Osteocyte (in vitro differentiated cells): ENCODE data around the gene CCDC187. TPM values are rescaled to one million over a fixed set of nuclear protein-coding genes. Genes with fewer than 3 reads are reported as not detected.

ENCODE experiments used
- DNase-seq: peaks from one replicate; pipeline ENCODE4 v3.0.0; 2021; ENCODE audit warnings: mixed read lengths; ENCODE audit not compliant: unreplicated experiment; ENCODE audit errors: extremely low spot score
- H3K27ac Mint-ChIP-seq: one replicate; pipeline ENCODE4 v1.8.0; 2021; ENCODE audit warnings: mild to moderate bottlenecking, mixed read lengths; ENCODE audit not compliant: unreplicated experiment
- H3K27me3 Mint-ChIP-seq: one replicate; pipeline ENCODE4 v1.8.0; 2021; ENCODE audit warnings: mixed read lengths; ENCODE audit not compliant: unreplicated experiment
- H3K36me3 Mint-ChIP-seq: one replicate; pipeline ENCODE4 v1.8.0; 2021; ENCODE audit warnings: mixed read lengths; ENCODE audit not compliant: unreplicated experiment
- H3K4me1 Mint-ChIP-seq: one replicate; pipeline ENCODE4 v1.8.0; 2021; ENCODE audit warnings: mixed read lengths; ENCODE audit not compliant: unreplicated experiment
- H3K4me3 Mint-ChIP-seq: one replicate; pipeline ENCODE4 v1.8.0; 2021; ENCODE audit warnings: mild to moderate bottlenecking, moderate library complexity, mixed read lengths; ENCODE audit not compliant: unreplicated experiment
- H3K9me3 Mint-ChIP-seq: one replicate; pipeline ENCODE4 v1.8.0; 2021; ENCODE audit warnings: mixed read lengths; ENCODE audit not compliant: unreplicated experiment
- total RNA-seq: library from RNA; stranded (reverse); gene quantifications from 2 replicates; pipeline ENCODE4 v1.2.1, GENCODE V29; 2021
- TF ChIP-seq, protein P1 (sequence below): fragments of 200-600 bp; sonication (generic); IDR thresholded peaks from 2 replicates; pipeline ENCODE4 v1.5.0; 2021; ENCODE audit warnings: antibody characterized with exemption, mild to moderate bottlenecking, moderate library complexity

Gene CCDC187
- total RNA-seq, 1 donor from 2014 or later: not detected

DNA sequence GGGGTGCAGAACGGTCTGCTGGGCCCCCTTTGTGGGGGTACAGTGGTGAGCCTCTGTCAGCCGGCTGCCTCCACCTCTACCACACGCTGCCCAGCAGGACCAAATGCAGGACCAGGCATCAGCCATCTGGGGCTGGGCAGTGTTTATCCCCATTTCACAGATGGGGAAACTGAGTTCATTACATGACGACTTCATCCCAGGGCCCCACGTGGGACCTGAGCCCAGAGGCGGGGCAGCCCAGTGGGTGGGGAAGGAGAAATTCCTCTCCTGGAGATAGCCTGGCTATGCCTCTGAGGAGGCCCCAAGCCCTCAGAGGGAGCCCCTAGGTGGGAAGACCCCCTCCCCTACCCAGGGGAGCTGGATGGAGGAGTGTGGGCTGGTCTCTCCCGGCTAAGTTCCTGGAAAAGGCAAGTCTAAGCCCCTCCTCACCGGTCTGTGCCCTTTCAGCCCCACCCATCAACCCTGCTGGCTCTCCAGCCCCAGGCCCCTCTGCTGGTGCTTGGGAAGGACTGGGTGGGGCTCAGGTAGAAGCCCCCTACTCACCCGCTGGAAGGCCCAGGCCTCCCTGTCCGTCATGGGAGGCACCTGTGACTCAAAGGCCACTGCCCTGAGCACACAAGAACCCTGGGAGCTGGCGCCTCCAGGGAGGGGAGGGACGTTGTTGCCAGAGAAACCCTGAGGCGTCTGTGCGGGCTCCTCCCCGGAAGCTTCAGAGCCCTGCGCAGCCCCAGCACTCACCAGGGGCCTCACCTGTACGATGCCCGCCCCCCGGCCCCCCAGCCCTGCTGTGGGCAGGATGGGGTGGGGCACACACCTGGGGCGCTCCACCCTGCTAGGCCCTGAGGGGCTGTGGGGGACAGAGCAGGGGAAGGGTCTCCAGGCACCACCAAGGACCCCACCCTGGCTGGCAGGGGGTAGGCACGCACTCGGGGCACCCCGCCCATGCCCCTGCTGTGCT lies 7.4 kb upstream of the CCDC187 start:
- Mint-ChIP-seq H3K4me1 (no peaks in the 10 kb centered on the region), H3K27ac (no peak overlapping the region), H3K4me3 (no peak overlapping the region)

DNA sequence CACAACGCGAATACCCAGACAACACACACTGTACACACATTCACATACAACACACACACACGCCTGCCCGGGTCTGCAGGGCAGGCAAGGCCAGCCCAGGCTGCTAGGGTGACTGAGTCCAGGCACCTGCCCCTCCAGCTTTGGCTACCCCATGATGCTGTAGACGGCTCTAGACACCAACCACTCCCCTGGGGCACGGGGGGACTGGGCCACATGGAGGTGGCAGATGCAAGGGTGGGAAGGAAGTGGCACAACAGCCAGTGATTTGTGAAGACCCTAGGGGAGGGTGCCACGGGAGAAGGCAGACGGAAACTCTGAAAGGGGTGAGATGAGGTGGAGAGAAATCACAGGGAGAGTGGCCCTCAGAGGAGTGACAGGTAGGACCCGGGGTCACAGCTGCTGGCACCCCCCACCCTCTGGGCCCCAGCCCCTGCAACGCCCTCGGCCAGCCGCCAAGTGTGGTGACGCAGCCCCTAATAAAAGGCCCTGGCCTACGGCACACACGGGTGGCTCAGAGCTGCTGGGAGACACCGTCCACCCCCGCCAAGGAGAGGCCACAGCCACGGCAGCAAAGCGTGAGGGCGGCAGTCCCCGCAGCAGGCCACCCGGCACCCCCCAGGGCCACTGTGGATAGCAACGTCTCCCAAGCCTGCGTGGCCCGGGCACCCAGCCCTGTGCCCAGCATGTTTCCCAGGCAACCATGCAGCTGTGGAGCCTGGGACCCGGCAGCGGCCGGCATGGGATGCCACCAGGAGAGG lies 6.6 kb upstream of the CCDC187 start:
- TF ChIP-seq, protein P1, sequence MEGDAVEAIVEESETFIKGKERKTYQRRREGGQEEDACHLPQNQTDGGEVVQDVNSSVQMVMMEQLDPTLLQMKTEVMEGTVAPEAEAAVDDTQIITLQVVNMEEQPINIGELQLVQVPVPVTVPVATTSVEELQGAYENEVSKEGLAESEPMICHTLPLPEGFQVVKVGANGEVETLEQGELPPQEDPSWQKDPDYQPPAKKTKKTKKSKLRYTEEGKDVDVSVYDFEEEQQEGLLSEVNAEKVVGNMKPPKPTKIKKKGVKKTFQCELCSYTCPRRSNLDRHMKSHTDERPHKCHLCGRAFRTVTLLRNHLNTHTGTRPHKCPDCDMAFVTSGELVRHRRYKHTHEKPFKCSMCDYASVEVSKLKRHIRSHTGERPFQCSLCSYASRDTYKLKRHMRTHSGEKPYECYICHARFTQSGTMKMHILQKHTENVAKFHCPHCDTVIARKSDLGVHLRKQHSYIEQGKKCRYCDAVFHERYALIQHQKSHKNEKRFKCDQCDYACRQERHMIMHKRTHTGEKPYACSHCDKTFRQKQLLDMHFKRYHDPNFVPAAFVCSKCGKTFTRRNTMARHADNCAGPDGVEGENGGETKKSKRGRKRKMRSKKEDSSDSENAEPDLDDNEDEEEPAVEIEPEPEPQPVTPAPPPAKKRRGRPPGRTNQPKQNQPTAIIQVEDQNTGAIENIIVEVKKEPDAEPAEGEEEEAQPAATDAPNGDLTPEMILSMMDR: no peak
- no peak overlapping the region for H3K27ac Mint-ChIP-seq
- H3K36me3 Mint-ChIP-seq: peaks cover 2% of the 10 kb centered on the region
- H3K4me3 Mint-ChIP-seq: no peak overlapping the region
- no peaks in the 10 kb centered on the region for H3K4me1 Mint-ChIP-seq
- peaks cover 3% of the 10 kb centered on the region for H3K27me3 Mint-ChIP-seq
- peaks cover 11% of the 10 kb centered on the region for H3K9me3 Mint-ChIP-seq
- no peak for DNase-seq

More for the DNA sequence above, 7.4 kb upstream of the CCDC187 start:
- Mint-ChIP-seq H3K9me3 (peaks cover 11% of the 10 kb centered on the region), H3K27me3 (peaks cover under 1% of the 10 kb centered on the region), H3K36me3 (peaks cover 2% of the 10 kb centered on the region)
- TF ChIP-seq, protein P1: no peak
- DNase-seq: no peak

- Mint-ChIP-seq H3K9me3 (peaks cover 5% of the 10 kb centered on the region), H3K27me3 (peaks cover 5% of the 10 kb centered on the region), H3K27ac (no peak overlapping the region), H3K4me3 (no peak overlapping the region), H3K36me3 (no peaks in the 10 kb centered on the region), H3K4me1 (no peaks in the 10 kb centered on the region)
- DNase-seq: no peak
- TF ChIP-seq, protein P1: no peak
Measured at GRCh38 chr9:136309806-136310220, 5.9 kb upstream of the CCDC187 start.

GRCh38 chr9:136309101-136309801 lies 5.4 kb upstream of the CCDC187 start:
- Mint-ChIP-seq H3K36me3 (no peaks in the 10 kb centered on the region), H3K4me3 (no peak overlapping the region), H3K27me3 (peaks cover 5% of the 10 kb centered on the region), H3K9me3 (no peaks in the 10 kb centered on the region), H3K4me1 (no peaks in the 10 kb centered on the region), H3K27ac (no peak overlapping the region)
- TF ChIP-seq, protein P1: no peak
- no peak for DNase-seq
